HG03575 (cell line): ENCODE results near the gene EED.

ENCODE experiments used
- ATAC-seq: cut with Tn5 transposase; IDR thresholded peaks from one replicate; pipeline ENCODE4 v1.9.1; 2021; ENCODE audit not compliant: unreplicated experiment, insufficient number of reproducible peaks, low FRiP score; ENCODE audit errors: extremely low read depth

The EED gene

GRCh38 chr11:86245369-86246292 lies 1.1 kb downstream of the EED start:
- ATAC-seq, result no peak

- ATAC-seq, result no peak
Measured at GRCh38 chr11:86246293-86246675, 1.7 kb downstream of the EED start.

DNA sequence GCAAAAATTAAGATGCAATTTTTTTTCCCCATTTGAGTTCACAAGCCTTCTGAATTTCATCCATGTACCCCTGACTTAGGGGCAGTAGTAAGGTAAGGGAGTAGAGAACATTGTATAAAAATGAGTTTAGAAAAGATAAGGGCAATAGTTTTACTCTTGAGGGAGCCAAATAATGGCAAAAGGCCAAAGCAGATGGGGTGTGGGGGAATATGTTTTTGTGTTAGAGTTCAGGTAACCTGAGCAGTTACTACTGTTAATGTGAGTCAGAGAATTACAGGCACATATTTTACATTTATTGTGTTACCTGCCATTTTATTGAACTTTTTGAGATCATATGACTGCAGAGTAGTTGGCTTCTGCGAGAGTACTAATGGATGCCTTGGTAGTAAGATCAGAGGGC lies 3.1 kb downstream of the EED start:
- no peak for ATAC-seq

DNA sequence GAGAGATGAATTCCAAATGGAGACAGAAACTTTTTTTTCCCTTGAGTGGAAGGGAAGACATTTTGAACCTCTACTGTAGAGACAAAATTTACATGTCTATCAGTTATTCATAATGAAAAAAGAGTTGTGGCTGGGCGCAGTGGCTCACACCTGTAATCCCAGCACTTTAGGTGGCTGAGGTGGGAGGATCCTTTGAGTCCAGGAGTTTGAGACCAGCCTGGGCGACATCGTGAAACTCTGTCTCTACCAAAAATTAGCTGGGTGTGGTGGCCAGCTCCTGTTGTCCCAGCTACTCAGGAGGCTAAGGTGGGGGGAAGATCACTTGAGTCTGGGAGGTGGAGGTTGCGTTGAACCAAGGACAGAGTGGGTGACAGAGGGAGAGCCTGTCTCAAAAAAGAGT lies 4.1 kb downstream of the EED start:
- no peak for ATAC-seq

DNA sequence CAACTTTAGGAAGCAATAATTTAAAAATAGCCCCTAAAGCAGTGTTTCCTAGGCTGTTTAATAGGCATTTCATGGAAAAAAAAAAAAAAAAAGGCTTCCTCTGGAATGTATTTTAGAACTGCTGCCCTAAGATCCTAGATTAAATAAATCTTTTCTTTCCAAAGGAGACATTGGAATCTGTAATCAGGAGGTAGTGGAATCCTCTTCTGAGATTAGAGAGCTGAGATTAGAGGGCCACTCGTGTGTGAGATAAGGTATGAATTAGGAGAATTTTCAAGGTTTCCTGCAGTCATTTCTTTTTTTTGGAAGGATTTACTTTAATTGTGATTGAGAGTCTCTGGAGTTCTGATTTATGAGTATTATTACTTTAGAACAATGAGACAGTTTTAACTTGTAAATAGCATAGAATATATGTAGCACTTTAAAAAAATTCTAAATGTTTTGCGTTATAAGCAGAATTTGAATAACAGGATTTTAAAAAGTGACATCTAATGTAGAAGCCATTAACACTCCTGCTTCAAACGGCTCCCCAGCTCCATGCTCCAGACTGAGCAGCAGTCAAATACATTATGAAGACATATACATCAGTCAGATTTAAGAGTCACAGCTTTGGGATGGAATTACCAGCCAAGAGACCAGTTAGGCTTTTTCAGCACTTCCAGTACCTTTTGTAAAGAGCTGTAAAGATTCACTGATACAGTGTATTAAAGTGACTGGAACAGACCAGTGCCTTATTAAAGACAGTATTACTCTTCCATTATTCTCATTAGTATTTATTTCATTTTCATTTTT lies 5.0 kb downstream of the EED start:
- ATAC-seq, result no peak

DNA sequence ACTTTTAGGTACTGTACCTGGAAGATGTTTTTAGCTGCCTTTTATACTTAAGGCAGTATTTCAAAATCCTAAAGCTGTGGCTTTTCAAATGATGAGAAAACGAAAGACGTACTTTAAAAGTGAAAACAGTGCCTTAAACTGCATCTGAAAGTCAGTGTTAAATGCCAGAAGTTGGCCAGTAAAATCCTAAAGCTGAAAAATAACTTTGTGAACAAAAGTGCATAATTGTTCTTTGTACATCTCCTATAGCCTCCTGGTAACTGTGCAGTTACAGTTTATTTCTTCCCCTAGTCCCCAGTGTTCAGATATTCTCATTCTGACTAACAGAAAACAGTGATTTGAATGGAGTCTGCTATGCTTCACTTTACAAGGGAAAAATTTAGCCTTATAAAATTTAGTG lies 6.8 kb downstream of the EED start:
- no peak for ATAC-seq

DNA sequence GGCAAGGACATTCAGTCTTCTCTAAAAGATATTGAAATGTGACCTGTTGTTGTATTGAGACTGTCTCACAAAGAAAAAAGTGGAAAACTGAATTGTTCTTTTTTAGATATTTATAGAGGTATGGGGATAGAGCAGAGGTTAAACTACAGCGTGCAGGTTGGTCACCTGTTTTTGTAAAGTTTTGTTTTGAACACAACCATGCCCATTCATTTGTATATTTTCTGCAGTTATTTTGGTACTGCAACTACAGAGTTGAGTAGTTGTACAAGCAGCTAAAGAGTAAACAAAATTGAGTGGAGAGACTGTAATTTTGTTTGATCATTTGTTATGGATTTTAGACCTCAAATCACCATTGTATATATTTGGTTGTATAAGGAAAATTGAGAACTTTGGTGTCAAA lies 11.3 kb downstream of the EED start:
- ATAC-seq, result peak; percentile 83

- no peak for ATAC-seq
Measured at GRCh38 chr11:86256608-86257007, 12.1 kb downstream of the EED start.

GRCh38 chr11:86257446-86257845 lies 12.9 kb downstream of the EED start:
- ATAC-seq, result no peak

- ATAC-seq, result no peak
Measured at GRCh38 chr11:86259730-86260129, 15.2 kb downstream of the EED start.

GRCh38 chr11:86261328-86261727 lies 16.8 kb downstream of the EED start:
- no peak for ATAC-seq

DNA sequence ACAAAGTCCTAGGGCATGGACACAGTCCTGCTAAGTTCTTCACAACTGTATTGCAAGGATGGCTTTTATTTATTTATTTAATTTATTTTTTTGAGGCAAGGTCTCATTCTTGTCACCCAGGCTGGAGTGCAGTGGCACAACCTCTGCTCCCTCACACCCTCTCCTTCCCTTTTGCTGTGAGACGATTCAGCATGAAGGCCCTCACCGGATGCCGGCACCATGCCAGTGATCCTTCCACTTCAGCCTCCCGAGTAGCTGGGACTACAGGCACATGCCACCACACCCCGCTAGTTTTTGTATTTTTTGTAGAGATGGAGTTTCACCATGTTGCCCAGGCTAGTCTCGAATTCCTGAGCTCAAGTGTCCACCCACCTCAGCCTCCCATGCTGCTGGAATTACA lies 17.8 kb downstream of the EED start:
- no peak for ATAC-seq

GRCh38 chr11:86264649-86265048 lies 20.1 kb downstream of the EED start:
- no peak for ATAC-seq

- ATAC-seq, result no peak
Measured at GRCh38 chr11:86265194-86265593, 20.6 kb downstream of the EED start.

DNA sequence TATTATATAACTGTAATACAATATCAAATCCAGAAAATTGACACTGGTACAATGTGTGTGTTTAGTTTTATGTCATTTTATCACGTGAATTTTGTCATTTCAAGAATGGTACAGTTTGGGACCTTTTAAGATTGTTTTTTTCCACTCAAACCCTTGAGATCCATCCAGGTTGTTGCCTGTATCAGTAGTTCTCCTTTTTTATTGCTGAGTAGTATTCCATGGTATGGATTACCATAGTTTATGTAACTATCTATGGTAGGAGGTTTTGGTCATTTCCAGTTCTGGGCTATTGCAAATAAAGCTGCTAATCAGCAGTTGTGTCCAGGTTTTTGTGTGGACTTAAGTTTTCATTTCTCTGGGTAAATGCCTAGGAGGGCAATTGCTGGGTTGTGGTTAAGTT lies 25.1 kb downstream of the EED start:
- no peak for ATAC-seq

- ATAC-seq, result no peak
Measured at GRCh38 chr11:86274503-86274902, 29.9 kb downstream of the EED start.

- ATAC-seq, result no peak
Measured at GRCh38 chr11:86274999-86275398, 30.4 kb downstream of the EED start.

DNA sequence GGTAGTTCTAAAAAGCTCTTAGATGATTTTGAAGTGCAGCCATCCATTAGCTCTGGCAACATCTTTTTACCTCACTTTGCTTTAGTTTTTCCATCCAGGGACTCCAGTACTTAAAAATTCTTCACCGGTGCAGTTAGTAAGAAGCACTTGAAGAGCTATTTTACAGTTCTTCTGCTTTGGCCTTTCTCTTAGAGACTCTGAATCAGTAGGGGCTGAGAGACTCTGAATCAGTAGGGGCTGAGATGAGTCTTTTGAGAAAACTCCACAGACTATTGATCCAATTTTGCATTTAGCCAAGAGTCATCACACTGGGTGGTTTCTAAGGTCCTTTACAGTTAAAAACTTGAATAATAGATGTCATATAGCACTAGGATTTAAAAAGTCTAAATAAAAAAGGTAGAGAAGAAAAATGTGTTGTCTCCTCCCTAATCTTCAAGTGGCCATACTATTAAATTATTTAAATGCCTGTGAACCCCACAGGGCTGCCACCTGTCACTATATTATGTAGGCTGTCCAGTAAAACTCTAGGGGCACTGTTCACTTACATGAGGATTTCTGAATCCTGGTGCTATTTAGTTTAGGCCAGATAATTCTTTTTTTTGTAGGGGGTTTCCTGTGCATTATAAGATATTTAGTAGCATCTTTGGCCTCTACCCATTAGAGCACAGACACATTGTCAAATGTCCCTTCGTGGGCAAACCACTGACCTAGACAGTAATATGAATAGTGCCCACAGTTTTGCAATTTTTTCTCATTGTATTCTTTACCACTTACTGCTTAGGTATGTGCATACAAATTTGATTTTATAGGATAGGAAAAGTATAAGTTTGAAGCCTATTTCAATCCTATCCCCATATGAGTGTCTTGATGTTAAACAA lies 31.2 kb downstream of the EED start:
- ATAC-seq, result no peak

DNA sequence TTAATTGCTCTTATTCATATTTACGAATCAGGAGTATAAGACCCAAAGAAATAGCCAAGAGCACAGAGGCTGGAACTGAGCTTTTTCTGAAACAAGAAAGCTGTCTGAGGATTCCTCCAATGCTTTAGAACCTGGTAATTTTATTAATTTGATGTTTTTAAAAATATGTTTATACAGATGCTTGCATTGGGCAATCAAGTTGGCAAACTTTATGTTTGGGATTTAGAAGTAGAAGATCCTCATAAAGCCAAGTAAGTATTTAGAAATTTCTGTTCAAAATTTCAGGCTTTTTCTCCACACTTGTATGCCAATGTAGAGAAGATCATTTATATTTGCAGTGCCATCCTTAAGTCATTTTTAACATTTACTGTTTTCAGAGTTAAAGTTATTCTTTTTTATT lies 33.2 kb downstream of the EED start:
- no peak for ATAC-seq
